HepG2 (cell line): ENCODE data around the gene TGM2. TPM values are rescaled to one million over a fixed set of nuclear protein-coding genes. Genes with fewer than 3 reads are reported as not detected.

Source experiments
- AKAP8 ChIP-seq: sonication (generic); formaldehyde crosslinking; IDR thresholded peaks from 2 replicates; pipeline ENCODE4 v1.5.1; 2020; ENCODE audit warnings: mild to moderate bottlenecking, missing genetic modification reagents
- CENPX ChIP-seq: sonication (generic); formaldehyde crosslinking; IDR thresholded peaks from 2 replicates; pipeline ENCODE4 v1.9.0; 2021; ENCODE audit warnings: mild to moderate bottlenecking, missing genetic modification reagents, moderate library complexity
- CTCF ChIP-seq: sonication (generic); formaldehyde crosslinking; IDR thresholded peaks from 2 replicates; pipeline ENCODE4 v1.5.0; 2020; ENCODE audit warnings: mild to moderate bottlenecking, missing genetic modification reagents, moderate library complexity
- ETV5 ChIP-seq: IDR thresholded peaks from 2 replicates; pipeline ENCODE4 v1.6.1; 2018; ENCODE audit warnings: missing biosample characterization, missing genetic modification reagents, inconsistent platforms, borderline replicate concordance
- FOSL1 ChIP-seq: sonication (generic); formaldehyde crosslinking; IDR thresholded peaks from 2 replicates; pipeline ENCODE4 v1.9.0; 2021; ENCODE audit warnings: missing genetic modification reagents, borderline replicate concordance
- FUBP1 ChIP-seq: sonication (generic); formaldehyde crosslinking; IDR thresholded peaks from 2 replicates; pipeline ENCODE4 v1.5.1; 2020; ENCODE audit warnings: missing genetic modification reagents, mild to moderate bottlenecking, borderline replicate concordance
- GATAD1 ChIP-seq: IDR thresholded peaks from 2 replicates; pipeline ENCODE4 v1.6.1; 2016; ENCODE audit warnings: missing genetic modification reagents, missing compliant biosample characterization
- GFI1 ChIP-seq: sonication (generic); formaldehyde crosslinking; IDR thresholded peaks from 2 replicates; pipeline ENCODE4 v1.5.0; 2020; ENCODE audit warnings: missing genetic modification reagents, mild to moderate bottlenecking, borderline replicate concordance
- HMGXB4 ChIP-seq, 2 experiments: sonication (generic) in 1 of 2; formaldehyde crosslinking in 1 of 2; IDR thresholded peaks; 2 replicates each; pipeline versions ENCODE4 v1.4.0 to v1.6.1; 2018 to 2020; ENCODE audit warnings: missing genetic modification reagents in 2 of 2, borderline replicate concordance in 1 of 2, low read depth in 1 of 2, mild to moderate bottlenecking in 1 of 2, missing biosample characterization in 1 of 2
- MAX ChIP-seq: IDR thresholded peaks from 2 replicates; pipeline ENCODE4 v1.6.1; 2012; ENCODE audit warnings: inconsistent platforms
- SMC3 ChIP-seq: IDR thresholded peaks from 2 replicates; pipeline ENCODE4 v1.6.1; 2011; ENCODE audit warnings: low read length, improper control_type of control experiment
- TBP ChIP-seq: sonication (generic); formaldehyde crosslinking; IDR thresholded peaks from 2 replicates; pipeline ENCODE4 v1.5.0; 2020; ENCODE audit warnings: missing genetic modification reagents
- TEAD3 ChIP-seq: optimal IDR thresholded peaks from 2 replicates; pipeline ENCODE3; 2016; ENCODE audit warnings: borderline replicate concordance
- TGIF2 ChIP-seq: IDR thresholded peaks from 2 replicates; pipeline ENCODE4 v1.6.1; 2016; ENCODE audit warnings: control low read depth, missing compliant biosample characterization
- XRCC5 ChIP-seq: fragments of 200-400 bp; formaldehyde crosslinking; optimal IDR thresholded peaks from 2 replicates; pipeline ENCODE3; 2017; ENCODE audit warnings: mild to moderate bottlenecking, low read length
- ZMYM4 ChIP-seq: sonication (generic); formaldehyde crosslinking; IDR thresholded peaks from 2 replicates; pipeline ENCODE4 v1.8.1; 2023; ENCODE audit warnings: mild to moderate bottlenecking, missing genetic modification reagents
- ZNF501 ChIP-seq: sonication (generic); formaldehyde crosslinking; IDR thresholded peaks from 2 replicates; pipeline ENCODE4 v1.5.1; 2020; ENCODE audit warnings: mild to moderate bottlenecking, moderate library complexity, missing genetic modification reagents
- ZNF543 ChIP-seq: sonication (generic); formaldehyde crosslinking; IDR thresholded peaks from 2 replicates; pipeline ENCODE4 v1.4.0; 2020; ENCODE audit warnings: mild to moderate bottlenecking, missing genetic modification reagents
- ZNF605 ChIP-seq: sonication (generic); formaldehyde crosslinking; IDR thresholded peaks from 2 replicates; pipeline ENCODE4 v1.8.0; 2022; ENCODE audit warnings: mild to moderate bottlenecking, missing genetic modification reagents
- ZNF7 ChIP-seq: IDR thresholded peaks from 2 replicates; pipeline ENCODE4 v1.6.1; 2016; ENCODE audit warnings: missing biosample characterization, missing genetic modification reagents
- ZNF788 ChIP-seq: sonication (generic); formaldehyde crosslinking; IDR thresholded peaks from 2 replicates; pipeline ENCODE4 v1.5.0; 2020; ENCODE audit warnings: mild to moderate bottlenecking, missing genetic modification reagents, borderline replicate concordance
- ZNF891 ChIP-seq: sonication (generic); formaldehyde crosslinking; IDR thresholded peaks from 2 replicates; pipeline ENCODE4 v1.5.0; 2020; ENCODE audit warnings: mild to moderate bottlenecking, missing genetic modification reagents
- ZSCAN20 ChIP-seq: sonication (generic); formaldehyde crosslinking; IDR thresholded peaks from 2 replicates; pipeline ENCODE4 v1.4.0; 2020; ENCODE audit warnings: missing genetic modification reagents, mild to moderate bottlenecking, borderline replicate concordance
- polyA plus RNA-seq, 8 experiments: library from polyadenylated mRNA; depleted of rRNA in 3 of 8; stranded (reverse) in 7 of 8; unstranded in 1 of 8; fragments of >200 nt; fragmentation: Illumina TruSeq in 4 of 8; extraction: Trizol in 4 of 8; gene quantifications; 2 replicates each; pipeline versions ENCODE4 v1.2.1 to v1.2.3, GENCODE V29; 2011 to 2016; ENCODE audit warnings: low read depth in 4 of 8, missing spikeins in 1 of 8, mixed read lengths in 1 of 8; ENCODE audit not compliant: insufficient read depth in 1 of 8
- total RNA-seq, 5 experiments: library from RNA; depleted of rRNA; stranded (reverse); fragments of >200 nt; fragmentation: Illumina TruSeq; extraction: Trizol; gene quantifications; 2 replicates each; pipeline ENCODE4 v1.2.3, GENCODE V29; 2016; ENCODE audit warnings: low read depth in 1 of 5

The TGM2 gene
- total and polyA plus RNA-seq, 2 of the 13 experiments (the other 11 are each of a cell fraction or from before 2014, with no cell fraction given) = 4.2 to 46.4 TPM

- TF ChIP-seq HMGXB4 (CRISPR knock-in tag; IDR thresholded peaks at IDR 0.05; ENCODE audit: borderline replicate concordance in 1 of 2, low read depth in 1 of 2) (peak in 1 of 2 experiments; percentile 22; a peak in 1 of 4 replicates), TGIF2 (peak; percentile 52; the same call in 1 of the 2 replicates), GFI1 (CRISPR knock-in tag) (0 out of 2 replicates have a peak, but pooled peaks have one; percentile 21), FOSL1 (CRISPR knock-in tag) (0 out of 2 replicates have a peak, but pooled peaks have one; percentile 30), ZNF788 (CRISPR knock-in tag) (no peak), CENPX (CRISPR knock-in tag) (0 out of 2 replicates have a peak, but pooled peaks have one; percentile 8), SMC3 (peak; percentile 77), ZNF7 (CRISPR knock-in tag) (no peak), ZNF605 (CRISPR knock-in tag) (0 out of 2 replicates have a peak, but pooled peaks have one; percentile 52), TBP (0 out of 2 replicates have a peak, but pooled peaks have one; percentile 50), AKAP8 (CRISPR knock-in tag) (no peak), ZMYM4 (CRISPR knock-in tag) (peak; percentile 36; the same call in 1 of the 2 replicates), ETV5 (CRISPR knock-in tag) (0 out of 2 replicates have a peak, but pooled peaks have one; percentile 15), ZSCAN20 (CRISPR knock-in tag) (no peak), GATAD1 (CRISPR knock-in tag) (0 out of 2 replicates have a peak, but pooled peaks have one; percentile 24), FUBP1 (CRISPR knock-in tag) (0 out of 2 replicates have a peak, but pooled peaks have one; percentile 45), CTCF (CRISPR knock-in tag) (peak; percentile 81), ZNF501 (CRISPR knock-in tag) (0 out of 2 replicates have a peak, but pooled peaks have one; percentile 30), ZNF543 (CRISPR knock-in tag) (peak; percentile 47; the same call in 1 of the 2 replicates), ZNF891 (CRISPR knock-in tag) (0 out of 2 replicates have a peak, but pooled peaks have one; percentile 23), MAX (peak; percentile 46; the same call in 1 of the 2 replicates), XRCC5 (peak; percentile 74), TEAD3 (CRISPR knock-in tag) (peak; percentile 40)
Observed at GRCh38 chr20:38113401-38114325, 51.4 kb downstream of the TGM2 start (continued).
